ENCODE data around the gene GOLPH3. TPM values are rescaled to one million over a fixed set of nuclear protein-coding genes. Genes with fewer than 3 reads are reported as not detected.
A peak's percentile ranks its signal among the peaks of the same experiment; 100 is the strongest.

GOLPH3 gene
- total RNA-seq, 1 donor from 2014 or later = 88.7 TPM

- ATAC-seq (no peak), DNase-seq (ENCODE audit: low spot score) (no peak)
- intact Hi-C loops (cut with DNase I) = no loop called here
Measured at GRCh38 chr5:32109236-32109635, 64.9 kb downstream of the GOLPH3 start.

GRCh38 chr5:32108167-32108566 is 66.0 kb downstream of the GOLPH3 start:
- no peak for DNase-seq (ENCODE audit: low spot score)
- intact Hi-C loops (cut with DNase I) = no loop called here
- no peak for ATAC-seq

DNA sequence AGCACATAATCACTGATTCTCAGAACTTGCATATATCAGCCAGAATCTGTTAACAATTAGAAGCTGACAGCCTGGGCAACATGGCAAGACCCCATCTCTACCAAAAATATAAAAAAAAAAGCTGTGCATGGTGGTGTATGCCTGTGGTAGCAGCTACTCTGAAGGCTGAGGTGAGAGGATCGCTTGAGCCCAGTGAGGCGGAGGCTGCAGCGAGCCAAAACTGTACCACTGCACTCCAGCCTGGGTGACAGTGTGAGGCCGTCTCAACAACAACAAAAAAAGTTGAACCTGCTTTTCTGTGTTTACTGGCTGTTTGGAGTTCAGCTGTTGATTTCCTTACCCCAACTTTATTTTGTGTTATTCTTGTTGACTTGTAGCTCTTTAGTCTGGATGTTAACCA is 66.8 kb downstream of the GOLPH3 start:
- intact Hi-C loops (cut with DNase I) = no loop called here
- DNase-seq (ENCODE audit: low spot score) (no peak), ATAC-seq (no peak)

DNA sequence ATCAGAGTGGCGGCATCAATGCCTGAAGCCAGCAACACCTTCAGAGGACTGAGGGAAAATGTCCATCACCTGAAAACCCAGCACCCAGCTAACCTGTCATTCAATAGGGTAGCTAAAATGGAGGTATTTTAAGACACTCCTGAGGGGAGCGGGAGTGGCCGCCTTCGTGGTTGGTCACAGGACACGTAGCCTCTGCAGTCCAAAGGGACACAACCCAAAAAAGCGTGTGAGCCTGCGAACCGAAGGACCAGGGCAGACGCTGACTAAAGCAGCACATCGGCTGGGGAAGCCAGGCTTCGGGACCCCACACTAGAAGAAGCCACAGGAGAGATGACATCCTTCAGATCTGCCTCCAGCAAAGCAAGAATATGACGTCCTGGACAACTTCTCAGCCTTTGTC is 70.6 kb downstream of the GOLPH3 start:
- ATAC-seq (no peak), DNase-seq (ENCODE audit: low spot score) (no peak)
- intact Hi-C loops (cut with DNase I) = no loop called here

DNA sequence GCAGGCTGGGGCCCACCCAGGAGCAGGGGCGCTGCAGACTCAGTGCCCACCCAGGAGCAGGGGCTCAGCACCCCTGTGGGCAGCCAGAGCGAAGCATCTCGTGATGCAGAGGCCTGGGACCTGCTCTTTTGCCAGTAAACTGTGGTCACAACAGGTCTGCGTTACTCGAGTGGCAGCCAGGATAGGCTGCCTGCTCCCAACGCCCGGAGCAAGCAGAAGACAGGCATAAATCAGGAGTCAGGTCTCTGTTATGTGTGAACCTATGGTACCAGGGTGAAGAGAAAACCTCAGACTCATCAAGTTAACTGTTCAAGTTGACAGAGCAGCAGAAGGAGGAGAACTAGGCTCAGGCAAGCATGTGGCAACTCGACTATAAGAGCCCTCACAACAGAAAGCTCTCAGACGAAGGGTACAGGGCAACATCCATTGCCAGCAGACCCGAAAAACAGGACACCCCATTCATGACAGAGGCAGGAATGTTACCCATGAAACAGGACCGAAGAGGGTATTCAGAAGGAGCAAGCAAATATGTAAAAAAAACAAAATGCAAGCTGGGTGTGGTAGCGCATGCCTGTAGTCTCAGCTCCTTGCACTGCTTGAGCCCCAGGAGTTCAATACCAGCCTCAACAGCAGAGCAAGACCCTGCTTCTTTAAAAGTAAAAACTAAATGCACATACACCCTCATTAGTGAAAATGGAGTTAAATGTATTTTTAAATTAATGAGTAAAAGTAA is 71.7 kb downstream of the GOLPH3 start:
- ATAC-seq (no peak), DNase-seq (ENCODE audit: low spot score) (no peak)
- intact Hi-C loops (cut with DNase I) = no loop called here

- no peak for DNase-seq (ENCODE audit: low spot score)
- intact Hi-C loops (cut with DNase I) = no loop called here
- ATAC-seq = no peak
Measured at GRCh38 chr5:32100691-32101302, 73.3 kb downstream of the GOLPH3 start.

DNA sequence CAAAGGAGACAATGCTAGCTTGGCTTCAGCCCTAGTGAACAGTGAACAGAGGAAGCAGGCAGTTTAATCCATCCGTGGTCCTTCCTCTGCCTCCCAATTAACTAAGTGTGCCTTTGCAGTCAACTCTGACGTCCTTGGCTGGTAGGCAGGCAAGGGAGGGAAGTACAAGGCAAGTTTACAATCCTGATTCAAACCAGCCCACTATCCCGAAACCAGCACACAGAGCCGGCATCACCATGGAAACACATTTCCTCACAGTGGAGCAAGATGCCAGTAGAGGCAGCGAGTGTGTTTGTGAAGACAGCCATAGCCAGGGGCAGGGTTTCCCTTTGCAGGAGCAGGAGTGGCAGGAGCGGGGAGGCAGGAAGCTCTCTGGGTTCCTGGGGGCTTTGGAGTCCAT is 73.9 kb downstream of the GOLPH3 start:
- intact Hi-C loops (cut with DNase I) = no loop called here
- ATAC-seq (peak; percentile 44), DNase-seq (ENCODE audit: low spot score) (no peak)

GRCh38 chr5:32099486-32100035 is 74.6 kb downstream of the GOLPH3 start:
- intact Hi-C loops (cut with DNase I) = no loop called here
- ATAC-seq = no peak
- no peak for DNase-seq (ENCODE audit: low spot score)

- ATAC-seq (no peak), DNase-seq (ENCODE audit: low spot score) (no peak)
- intact Hi-C loops (cut with DNase I) = no loop called here
Measured at GRCh38 chr5:32098890-32099310, 75.2 kb downstream of the GOLPH3 start.

- intact Hi-C loops (cut with DNase I) = no loop called here
- DNase-seq (ENCODE audit: low spot score) (no peak), ATAC-seq (no peak)
Measured at GRCh38 chr5:32098291-32098690, 75.8 kb downstream of the GOLPH3 start.

DNA sequence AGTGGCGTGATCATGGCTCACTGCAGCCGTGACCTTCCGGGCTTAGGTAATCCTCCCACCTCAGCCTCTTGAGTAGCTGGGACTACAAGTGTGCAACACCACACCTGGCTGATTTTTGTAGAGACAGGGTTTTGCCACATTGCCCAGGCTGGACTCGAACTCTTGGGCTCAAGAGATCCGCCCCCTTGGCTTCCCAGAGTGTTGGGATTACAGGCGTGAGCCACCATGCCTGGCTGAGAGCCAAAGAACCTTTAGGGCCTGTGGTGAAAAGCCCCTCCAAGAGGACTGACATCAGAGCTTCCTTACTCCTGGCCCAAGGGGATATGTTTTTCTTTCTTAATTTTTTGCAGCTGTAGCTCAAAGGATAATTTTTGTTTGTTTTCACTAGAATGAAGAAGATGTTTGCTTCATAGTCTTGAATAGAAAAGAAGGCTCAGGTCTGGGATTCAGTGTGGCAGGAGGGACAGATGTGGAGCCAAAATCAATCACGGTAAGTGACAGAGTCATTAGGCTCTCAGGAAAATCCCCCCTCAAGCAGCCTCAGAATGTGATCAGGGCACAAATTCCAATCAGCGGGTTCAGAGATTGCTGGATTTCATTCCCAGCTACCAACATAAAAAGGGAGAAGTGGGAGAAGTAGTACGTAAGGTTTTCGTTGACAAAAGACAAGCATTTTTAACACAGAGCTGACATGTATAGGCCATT is 77.1 kb downstream of the GOLPH3 start:
- DNase-seq (ENCODE audit: low spot score) = no peak
- intact Hi-C loops (cut with DNase I) = no loop called here
- no peak for ATAC-seq

DNA sequence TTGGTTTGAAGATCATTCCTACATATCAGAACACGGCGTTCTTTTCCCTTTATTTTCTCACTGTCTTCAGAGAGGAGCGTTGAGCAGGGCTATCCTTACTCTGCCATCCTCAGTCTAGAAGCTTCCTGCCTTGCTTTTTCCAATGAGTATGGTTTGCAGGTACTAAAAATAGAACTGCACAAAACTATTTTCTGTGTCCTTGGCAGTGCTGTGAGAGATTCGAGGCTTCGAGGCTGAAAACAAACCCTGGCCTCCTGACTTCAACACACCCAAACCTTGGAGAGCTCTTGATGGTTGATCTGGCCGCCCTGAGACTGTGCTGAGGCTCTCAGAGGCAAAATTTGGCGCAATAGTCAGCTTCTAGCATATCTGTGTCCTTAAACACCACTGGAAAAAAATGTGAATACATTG is 78.9 kb downstream of the GOLPH3 start:
- no peak for DNase-seq (ENCODE audit: low spot score)
- intact Hi-C loops (cut with DNase I) = no loop called here
- ATAC-seq = peak; percentile 68

DNA sequence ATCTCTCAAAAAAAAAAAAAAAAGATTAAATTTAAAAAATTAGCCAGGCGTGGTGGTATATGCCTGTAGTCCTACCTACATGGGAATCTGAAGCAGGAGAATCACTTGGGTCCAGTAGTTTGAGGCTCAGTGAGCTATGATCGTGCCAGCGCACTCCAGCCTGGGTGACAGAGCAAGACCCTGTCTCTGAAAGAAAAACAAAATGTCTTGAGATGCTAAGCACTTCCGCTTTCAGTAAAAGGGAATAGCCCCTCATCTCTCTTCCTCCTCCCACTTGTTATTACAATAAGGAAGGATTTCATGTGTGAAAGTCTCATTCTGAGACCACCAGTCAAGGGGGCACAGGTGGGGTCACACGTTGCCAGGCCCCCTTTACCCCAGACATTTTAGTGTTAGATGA is 79.4 kb downstream of the GOLPH3 start:
- DNase-seq (ENCODE audit: low spot score) = no peak
- ATAC-seq = no peak
- intact Hi-C loops (cut with DNase I) = no loop called here

GRCh38 chr5:32092938-32093812 is 80.9 kb downstream of the GOLPH3 start:
- ATAC-seq (peak; percentile 82), DNase-seq (ENCODE audit: low spot score) (peak; percentile 79)
- intact Hi-C loops (cut with DNase I) = no loop called here

DNA sequence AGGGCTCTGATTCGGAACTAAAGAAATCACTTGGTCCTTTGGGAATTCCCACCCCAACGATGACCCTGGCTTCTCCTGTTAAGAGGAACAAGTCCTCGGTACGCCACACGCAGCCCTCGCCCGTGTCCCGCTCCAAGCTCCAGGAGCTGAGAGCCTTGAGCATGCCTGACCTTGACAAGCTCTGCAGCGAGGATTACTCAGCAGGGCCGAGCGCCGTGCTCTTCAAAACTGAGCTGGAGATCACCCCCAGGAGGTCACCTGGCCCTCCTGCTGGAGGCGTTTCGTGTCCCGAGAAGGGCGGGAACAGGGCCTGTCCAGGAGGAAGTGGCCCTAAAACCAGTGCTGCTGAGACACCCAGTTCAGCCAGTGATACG is 83.4 kb downstream of the GOLPH3 start:
- no peak for DNase-seq (ENCODE audit: low spot score)
- no peak for ATAC-seq
- intact Hi-C loops (cut with DNase I) = no loop called here

- intact Hi-C loops (cut with DNase I) = no loop called here
- no peak for DNase-seq (ENCODE audit: low spot score)
- no peak for ATAC-seq
Measured at GRCh38 chr5:32090026-32090754, 83.9 kb downstream of the GOLPH3 start.

DNA sequence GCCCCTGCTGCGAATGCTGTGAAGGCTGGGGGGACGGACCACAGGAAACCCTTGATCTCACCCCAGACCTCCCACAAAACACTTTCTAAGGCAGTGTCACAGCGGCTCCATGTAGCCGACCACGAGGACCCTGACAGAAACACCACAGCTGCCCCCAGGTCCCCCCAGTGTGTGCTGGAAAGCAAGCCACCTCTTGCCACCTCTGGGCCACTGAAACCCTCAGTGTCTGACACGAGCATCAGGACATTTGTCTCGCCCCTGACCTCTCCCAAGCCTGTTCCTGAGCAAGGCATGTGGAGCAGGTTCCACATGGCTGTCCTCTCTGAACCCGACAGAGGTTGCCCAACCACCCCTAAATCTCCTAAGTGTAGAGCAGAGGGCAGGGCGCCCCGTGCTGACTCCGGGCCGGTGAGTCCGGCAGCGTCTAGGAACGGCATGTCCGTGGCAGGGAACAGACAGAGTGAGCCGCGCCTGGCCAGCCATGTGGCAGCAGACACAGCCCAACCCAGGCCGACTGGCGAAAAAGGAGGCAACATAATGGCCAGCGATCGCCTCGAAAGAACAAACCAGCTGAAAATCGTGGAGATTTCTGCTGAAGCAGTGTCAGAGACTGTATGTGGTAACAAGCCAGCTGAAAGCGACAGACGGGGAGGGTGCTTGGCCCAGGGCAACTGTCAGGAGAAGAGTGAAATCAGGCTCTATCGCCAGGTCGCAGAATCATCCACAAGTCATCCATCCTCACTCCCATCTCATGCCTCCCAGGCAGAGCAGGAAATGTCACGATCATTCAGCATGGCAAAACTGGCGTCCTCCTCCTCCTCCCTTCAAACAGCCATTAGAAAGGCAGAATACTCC is 84.7 kb downstream of the GOLPH3 start:
- intact Hi-C loops (cut with DNase I) = no loop called here
- ATAC-seq = no peak
- DNase-seq (ENCODE audit: low spot score) = no peak

DNA sequence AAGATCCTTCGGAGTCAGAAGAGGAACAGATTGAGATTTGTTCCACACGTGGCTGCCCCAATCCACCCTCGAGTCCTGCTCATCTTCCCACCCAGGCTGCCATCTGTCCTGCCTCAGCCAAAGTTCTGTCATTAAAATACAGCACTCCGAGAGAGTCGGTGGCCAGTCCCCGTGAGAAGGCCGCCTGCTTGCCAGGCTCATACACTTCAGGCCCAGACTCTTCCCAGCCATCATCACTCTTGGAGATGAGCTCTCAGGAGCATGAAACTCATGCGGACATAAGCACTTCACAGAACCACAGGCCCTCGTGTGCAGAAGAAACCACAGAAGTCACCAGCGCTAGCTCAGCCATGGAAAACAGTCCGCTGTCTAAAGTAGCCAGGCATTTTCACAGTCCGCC is 85.9 kb downstream of the GOLPH3 start:
- intact Hi-C loops (cut with DNase I) = no loop called here
- DNase-seq (ENCODE audit: low spot score) (no peak), ATAC-seq (no peak)

Data from sciatic nerve (tissue), 2 donors.